Measurements from ENCODE around the gene PCDHGA3. TPM values are rescaled to one million over a fixed set of nuclear protein-coding genes. Genes with fewer than 3 reads are reported as not detected.
"Not testable (repeated sequence)": the region's sequence is repeated elsewhere in the genome, so short reads cannot be mapped to it uniquely, and the experiment has no call there.

Gene PCDHGA3
- total RNA-seq, 2 experiments from 2014 or later, result not detected

GRCh38 chr5:141326088-141326854, 17.4 kb upstream of the PCDHGA3 start:
- peaks cover 22% of the 10 kb centered on the region for H3K9me3 Mint-ChIP-seq (ENCODE audit: low read depth)
- POLR2A ChIA-PET, result no interaction called here
- intact Hi-C loops (cut with DNase I, micrococcal nuclease), result loop anchor here in 1 of 2 experiments (2.0 to 10.0 kb wide), 2 partner anchors 233 to 599 kb away; partner anchors contain the start of gene DELE1

GRCh38 chr5:141328231-141328630, 15.4 kb upstream of the PCDHGA3 start:
- Mint-ChIP-seq H3K4me1 (peaks cover 2% of the 10 kb centered on the region), H3K36me3 (ENCODE audit: low read depth) (peaks cover 16% of the 10 kb centered on the region), H3K4me3 (no peak overlapping the region), H3K9me3 (ENCODE audit: low read depth) (peaks cover 24% of the 10 kb centered on the region), H3K27me3 (peaks cover 39% of the 10 kb centered on the region), H3K27ac (no peak overlapping the region)
- peak; percentile 19 for DNase-seq
- intact Hi-C loops (cut with DNase I, micrococcal nuclease), result loop anchor here in 1 of 2 experiments (10.0 kb wide), 1 partner anchor 597 kb away; the partner anchor contains the start of gene DELE1
- CTCF ChIA-PET, result interaction anchor here (0.6 to 4.1 kb wide), 11 partner anchors 8 to 235 kb away, joined by 3 to 23 read pairs (median 4); partner anchors contain the start of genes PCDHGA2 and TAF7
- ATAC-seq, result no peak
- POLR2A ChIA-PET, result no interaction called here

More at GRCh38 chr5:141326088-141326854, 17.4 kb upstream of the PCDHGA3 start:
- Mint-ChIP-seq H3K36me3 (ENCODE audit: low read depth) (peaks cover 19% of the 10 kb centered on the region), H3K4me1 (peaks cover 4% of the 10 kb centered on the region), H3K27me3 (peaks cover 29% of the 10 kb centered on the region), H3K27ac (peak overlapping the region; percentile 72), H3K4me3 (peak overlapping the region; percentile 72)
- CTCF ChIA-PET, result interaction anchor here (0.7 to 4.1 kb wide), 4 partner anchors 10 to 318 kb away, joined by 3 to 22 read pairs (median 3); partner anchors contain the start of gene PCDHGA2
- DNase-seq (peak; percentile 84), ATAC-seq (peak; percentile 94)

- POLR2A ChIA-PET, result interaction anchor here (0.7 to 1.0 kb wide), 2 partner anchors 10 to 62 kb away, joined by 3 to 4 read pairs; partner anchors contain the start of genes PCDHGA8 and TAF7
- H3K36me3 Mint-ChIP-seq (ENCODE audit: low read depth), result peaks cover 18% of the 10 kb centered on the region
- intact Hi-C loops (cut with DNase I, micrococcal nuclease), result no loop called here
- no peak within 1 kb of the TSS for H3K4me3 Mint-ChIP-seq
- CTCF ChIA-PET, result interaction anchor here (0.6 to 4.1 kb wide), 12 partner anchors 8 to 241 kb away, joined by 3 to 23 read pairs (median 6); partner anchors contain the start of genes PCDHGA2, PCDHGA3, PCDHGB3 and TAF7
- H3K27me3 Mint-ChIP-seq, result peaks cover 50% of the 10 kb centered on the region
- ATAC-seq (peak; percentile 38), DNase-seq (peak; percentile 62)
- H3K4me1 Mint-ChIP-seq, result peaks cover 2% of the 10 kb centered on the region
- no peak within 1 kb of the TSS for H3K27ac Mint-ChIP-seq
- H3K9me3 Mint-ChIP-seq (ENCODE audit: low read depth), result peaks cover 26% of the 10 kb centered on the region
Observed at GRCh38 chr5:141330299-141331080, 13.1 kb upstream of the PCDHGA3 start, which contains the start of gene PCDHGA1. Gene PCDHGA1, plus strand, starts transcription at chr5:141330514.

GRCh38 chr5:141332571-141332970, 11.1 kb upstream of the PCDHGA3 start:
- H3K36me3 Mint-ChIP-seq (ENCODE audit: low read depth), result peaks cover 17% of the 10 kb centered on the region
- ATAC-seq; DNase-seq; H3K4me1 Mint-ChIP-seq; POLR2A ChIA-PET; intact Hi-C loops (cut with DNase I, micrococcal nuclease); H3K4me3 Mint-ChIP-seq; H3K27ac Mint-ChIP-seq: not testable (repeated sequence)
- CTCF ChIA-PET, result interaction anchor here (0.8 kb wide), 1 partner anchor 11 kb away, joined by 3 read pairs; the partner anchor contains the start of gene PCDHGA3
- H3K27me3 Mint-ChIP-seq, result peaks cover 57% of the 10 kb centered on the region
- H3K9me3 Mint-ChIP-seq (ENCODE audit: low read depth), result peaks cover 28% of the 10 kb centered on the region

- Mint-ChIP-seq H3K9me3 (ENCODE audit: low read depth) (peaks cover 46% of the 10 kb centered on the region), H3K36me3 (ENCODE audit: low read depth) (peaks cover 22% of the 10 kb centered on the region), H3K4me3 (peak within 1 kb of the TSS; percentile 15), H3K27ac (no peak within 1 kb of the TSS), H3K27me3 (peaks cover 65% of the 10 kb centered on the region), H3K4me1 (no peaks in the 10 kb centered on the region)
- CTCF ChIA-PET, result interaction anchor here (0.6 to 3.4 kb wide), 14 partner anchors 11 to 225 kb away, joined by 3 to 22 read pairs (median 4); partner anchors contain the start of genes PCDHGA10, PCDHGA11, PCDHGA5 and PCDHGA8
- POLR2A ChIA-PET, result no interaction called here
- no peak for ATAC-seq
- peak; percentile 39 for DNase-seq
- intact Hi-C loops (cut with DNase I, micrococcal nuclease), result no loop called here
Observed at GRCh38 chr5:141338538-141339306, 4.9 kb upstream of the PCDHGA3 start, which contains the start of gene PCDHGA2. Gene PCDHGA2, plus strand, starts transcription at chr5:141338760.

GRCh38 chr5:141340781-141341354, 2.8 kb upstream of the PCDHGA3 start:
- Mint-ChIP-seq H3K9me3 (ENCODE audit: low read depth) (peaks cover 52% of the 10 kb centered on the region), H3K27me3 (peaks cover 68% of the 10 kb centered on the region), H3K36me3 (ENCODE audit: low read depth) (peaks cover 31% of the 10 kb centered on the region)
- DNase-seq, POLR2A ChIA-PET, H3K4me3 Mint-ChIP-seq, ATAC-seq, H3K4me1 Mint-ChIP-seq, H3K27ac Mint-ChIP-seq: not testable (repeated sequence)
- intact Hi-C loops (cut with DNase I, micrococcal nuclease), result loop anchor here in 1 of 2 experiments (10.0 kb wide), 1 partner anchor 236 kb away; the partner anchor contains the start of gene PCDHB3
- CTCF ChIA-PET, result interaction anchor here (3.4 kb wide), 1 partner anchor 13 kb away, joined by 22 read pairs; no protein-coding TSS in a partner anchor

GRCh38 chr5:141342773-141343172, 856 bp upstream of the PCDHGA3 start:
- no peaks in the 10 kb centered on the region for H3K4me1 Mint-ChIP-seq
- H3K27ac Mint-ChIP-seq, result no peak overlapping the region
- H3K27me3 Mint-ChIP-seq, result peaks cover 65% of the 10 kb centered on the region
- no peak for ATAC-seq
- intact Hi-C loops (cut with DNase I, micrococcal nuclease), result loop anchor here in 1 of 2 experiments (10.0 kb wide), 1 partner anchor 238 kb away; the partner anchor contains the start of gene PCDHB3
- POLR2A ChIA-PET, result no interaction called here
- peaks cover 47% of the 10 kb centered on the region for H3K9me3 Mint-ChIP-seq (ENCODE audit: low read depth)
- no peak for DNase-seq
- CTCF ChIA-PET, result interaction anchor here (0.6 to 2.4 kb wide), 4 partner anchors 22 to 642 kb away, joined by 3 to 9 read pairs (median 4); partner anchors contain the start of genes PCDHGA10, TAF7 and ZMAT2
- H3K36me3 Mint-ChIP-seq (ENCODE audit: low read depth), result peaks cover 33% of the 10 kb centered on the region
- H3K4me3 Mint-ChIP-seq, result no peak overlapping the region

GRCh38 chr5:141343953-141344463, 379 bp downstream of the PCDHGA3 start:
- Mint-ChIP-seq H3K27me3 (peaks cover 61% of the 10 kb centered on the region), H3K4me3 (peak overlapping the region; percentile 43), H3K36me3 (ENCODE audit: low read depth) (peaks cover 25% of the 10 kb centered on the region), H3K4me1 (no peaks in the 10 kb centered on the region), H3K27ac (no peak overlapping the region), H3K9me3 (ENCODE audit: low read depth) (peaks cover 35% of the 10 kb centered on the region)
- POLR2A ChIA-PET, result no interaction called here
- DNase-seq (no peak), ATAC-seq (no peak)
- intact Hi-C loops (cut with DNase I, micrococcal nuclease), result loop anchor here in 1 of 2 experiments (10.0 kb wide), 1 partner anchor 239 kb away; the partner anchor contains the start of gene PCDHB3
- CTCF ChIA-PET, result interaction anchor here (0.6 to 2.4 kb wide), 14 partner anchors 9 to 642 kb away, joined by 3 to 10 read pairs (median 4); partner anchors contain the start of genes PCDHGA1, PCDHGA10, PCDHGA12 and TAF7

GRCh38 chr5:141345327-141345726, 1.7 kb downstream of the PCDHGA3 start:
- POLR2A ChIA-PET, result no interaction called here
- H3K36me3 Mint-ChIP-seq (ENCODE audit: low read depth), result peaks cover 23% of the 10 kb centered on the region
- ATAC-seq, result no peak
- no peak overlapping the region for H3K4me3 Mint-ChIP-seq
- peaks cover 60% of the 10 kb centered on the region for H3K27me3 Mint-ChIP-seq
- CTCF ChIA-PET, result interaction anchor here (2.2 kb wide), 1 partner anchor 15 kb away, joined by 6 read pairs; the partner anchor contains the start of gene PCDHGA1
- H3K4me1 Mint-ChIP-seq, result no peaks in the 10 kb centered on the region
- intact Hi-C loops (cut with DNase I, micrococcal nuclease), result loop anchor here in 1 of 2 experiments (10.0 kb wide), 1 partner anchor 241 kb away; the partner anchor contains the start of gene PCDHB3
- H3K9me3 Mint-ChIP-seq (ENCODE audit: low read depth), result peaks cover 31% of the 10 kb centered on the region
- no peak for DNase-seq
- H3K27ac Mint-ChIP-seq, result no peak overlapping the region
